ENCODE results near the gene AMPD3.

Gene AMPD3

GRCh38 chr11:10543782-10544181, 88.7 kb downstream of the AMPD3 start:
- DNase-seq: no peak

DNA sequence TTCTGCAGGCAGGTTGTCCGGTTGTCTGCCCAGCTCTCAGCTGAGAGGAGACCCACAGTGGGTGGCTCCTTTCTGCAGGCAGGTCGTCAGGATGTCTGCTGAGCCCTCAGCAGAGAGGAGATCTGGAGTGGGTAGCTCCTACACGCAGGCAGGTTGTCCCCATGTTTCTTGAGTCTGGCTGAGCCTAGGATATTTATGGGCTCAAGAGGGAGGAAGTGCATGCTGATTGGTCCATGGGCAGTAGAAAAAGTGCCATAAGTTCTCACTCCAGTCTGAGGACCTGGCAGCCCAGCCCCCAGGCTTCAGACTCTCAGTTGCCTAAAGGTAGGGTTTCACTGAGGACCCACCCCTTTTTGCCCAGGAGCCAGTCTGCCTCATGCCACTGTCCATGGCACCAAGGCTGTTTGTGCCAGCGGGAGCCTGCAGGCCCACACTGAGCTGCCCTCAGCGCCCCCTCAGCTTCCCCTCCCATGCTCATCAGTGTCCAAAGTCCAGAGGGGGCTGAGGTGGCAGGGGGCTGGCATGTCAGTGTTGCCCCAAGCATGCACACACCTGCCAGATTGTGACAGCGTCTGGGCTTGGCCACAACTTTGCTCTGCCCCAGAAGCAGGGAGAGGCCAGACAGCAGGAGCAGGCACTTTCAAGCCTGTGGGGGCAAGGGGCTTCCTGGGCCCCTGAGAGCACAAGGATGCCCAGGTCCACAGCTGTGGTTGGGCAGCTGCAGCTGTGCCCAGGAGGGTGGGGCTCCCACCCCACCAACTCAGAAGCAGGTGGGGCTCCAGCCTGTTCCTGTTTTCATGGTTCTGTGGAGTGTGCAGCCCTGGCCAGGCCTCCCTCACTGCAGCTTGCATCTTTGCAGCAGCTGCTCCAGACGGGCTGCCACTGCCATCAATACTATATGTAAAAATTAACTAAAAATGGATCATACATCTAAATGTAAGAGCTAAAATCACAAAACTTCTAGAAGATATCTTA, 89.7 kb downstream of the AMPD3 start:
- no peak for DNase-seq

- DNase-seq: no peak
Observed at GRCh38 chr11:10550503-10551289, 95.6 kb downstream of the AMPD3 start.

- no peak for DNase-seq
Observed at GRCh38 chr11:10551290-10551592, 96.2 kb downstream of the AMPD3 start.

DNA sequence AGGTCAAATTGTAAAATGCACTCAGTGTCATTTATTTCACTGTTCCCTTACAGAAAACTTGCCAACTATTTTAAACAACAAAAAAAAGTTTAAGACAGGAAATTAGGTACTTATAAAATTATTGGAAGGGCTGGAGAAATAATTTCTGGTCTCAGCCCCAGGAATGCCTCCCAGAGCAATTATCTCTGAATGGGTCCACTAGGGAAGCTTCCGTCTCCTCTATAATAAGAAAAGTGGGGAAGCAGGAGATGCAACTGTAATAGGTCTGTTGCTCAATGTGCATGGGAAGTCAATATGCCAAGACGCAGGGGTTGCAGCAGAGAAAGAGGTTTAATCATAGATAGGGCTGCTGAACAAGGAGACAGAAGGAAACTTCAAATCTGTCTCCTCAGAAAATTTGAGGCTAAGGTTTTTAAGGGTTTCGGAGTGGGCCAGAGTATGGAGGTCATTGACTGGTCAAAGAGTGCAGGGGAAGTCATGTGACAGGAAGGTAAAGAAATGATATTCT, 96.8 kb downstream of the AMPD3 start:
- no peak for DNase-seq

GRCh38 chr11:10556590-10556989, 101.5 kb downstream of the AMPD3 start:
- DNase-seq: no peak
